T-helper 9 cell (primary cell): ENCODE results near the gene SIK3.

ENCODE experiments used
- DNase-seq: peaks from one replicate; pipeline ENCODE4 v3.0.0-alpha.2; 2020

The SIK3 gene

DNA sequence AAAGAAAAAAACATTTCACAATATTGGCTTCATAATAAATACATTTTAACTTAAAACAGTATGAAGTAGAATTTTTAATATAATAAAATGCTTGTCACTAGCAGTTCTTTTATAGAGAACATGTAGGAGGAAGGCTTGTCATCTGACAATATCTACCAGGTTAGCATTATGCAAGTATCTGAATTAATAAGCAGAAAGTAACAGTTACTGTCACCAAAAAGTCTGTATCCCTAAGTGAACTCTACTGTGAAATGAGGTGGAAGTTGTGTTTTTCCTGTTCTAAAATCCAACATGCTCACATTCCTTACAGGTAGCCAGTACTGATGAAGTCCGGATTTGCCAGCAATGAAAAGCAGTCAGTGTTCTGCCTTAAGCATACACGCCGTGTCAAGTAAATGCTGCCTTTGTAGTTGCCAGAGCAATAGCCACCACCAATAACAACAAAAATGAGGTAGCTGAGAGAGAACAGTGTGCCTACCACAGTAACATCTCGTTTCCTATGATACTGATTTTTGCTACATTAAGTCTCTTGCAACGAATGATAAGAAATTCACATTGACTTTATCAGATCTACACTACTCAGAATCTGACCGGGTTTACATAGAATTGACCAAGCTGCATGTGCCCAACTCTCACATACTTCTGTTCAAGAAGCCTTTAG is 95.5 kb downstream of the SIK3 start:
- DNase-seq: no peak

DNA sequence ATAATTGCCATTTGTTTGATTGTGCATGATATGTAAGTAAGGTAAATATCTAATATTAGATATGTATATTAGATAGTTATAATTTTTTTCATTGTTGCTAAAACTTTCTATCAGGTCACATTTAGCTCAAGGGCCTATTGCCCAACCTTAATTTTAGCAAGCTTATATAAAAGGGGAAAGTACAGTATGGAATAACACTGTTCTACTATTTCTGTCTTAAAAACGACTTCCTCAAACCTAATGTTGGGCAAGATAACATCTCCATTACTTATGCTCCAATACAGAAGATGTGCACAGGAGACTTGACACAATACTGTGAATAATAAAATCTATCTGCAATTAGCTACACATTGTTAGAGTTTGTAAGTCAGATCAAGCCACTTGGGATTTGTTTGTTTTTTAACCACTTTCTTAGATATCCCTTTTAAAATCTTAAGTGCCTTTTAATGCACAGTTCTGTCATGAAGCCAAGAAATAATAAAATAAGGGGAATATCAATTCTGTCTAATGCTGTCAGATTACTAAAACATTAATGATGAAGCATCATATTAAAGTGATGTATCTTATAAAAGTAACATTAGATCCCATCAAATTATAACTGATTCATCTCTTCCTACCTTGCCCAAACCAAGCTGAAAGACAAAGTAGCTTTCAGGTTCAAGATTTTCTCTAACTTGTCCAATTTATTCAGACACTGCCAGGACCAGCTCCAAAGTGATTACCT is 98.1 kb downstream of the SIK3 start:
- DNase-seq: no peak

DNA sequence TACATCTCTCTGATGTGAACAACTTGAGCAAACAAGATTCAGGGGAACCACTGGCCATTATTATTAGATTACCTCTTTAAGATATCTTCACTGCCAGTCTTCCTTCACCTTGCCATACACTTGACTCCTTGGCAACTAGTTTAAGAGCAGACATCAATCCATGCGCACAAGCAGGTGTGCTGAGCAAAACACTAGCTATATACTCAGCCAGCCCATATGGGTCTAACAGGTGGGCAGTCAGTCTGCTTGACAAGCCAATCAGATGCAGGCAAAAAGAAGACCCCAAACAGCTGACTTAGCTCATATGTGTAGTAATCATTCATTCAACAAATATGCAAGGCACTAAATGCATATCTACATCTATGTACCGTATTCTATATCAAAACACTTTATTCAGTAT is 101.2 kb downstream of the SIK3 start:
- no peak for DNase-seq

DNA sequence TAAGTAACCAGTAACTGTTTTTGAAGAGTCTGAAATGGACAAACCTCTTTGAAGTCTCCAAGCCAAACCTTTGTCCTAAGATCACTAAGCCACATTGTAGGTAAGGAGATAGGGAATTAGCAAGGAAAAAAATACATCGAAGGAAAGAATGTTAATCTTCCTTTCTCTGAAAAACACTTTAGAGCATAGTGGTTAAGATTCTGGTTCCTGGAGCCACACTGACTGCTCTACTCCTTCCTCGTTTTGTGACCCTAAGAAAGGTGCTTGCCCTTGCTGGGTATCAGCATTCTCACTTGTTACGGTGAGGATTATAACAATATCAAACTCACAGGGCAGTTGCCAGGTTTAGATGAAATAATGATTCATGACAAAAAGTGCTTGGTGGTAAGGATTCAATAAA is 104.0 kb downstream of the SIK3 start:
- DNase-seq: no peak

DNA sequence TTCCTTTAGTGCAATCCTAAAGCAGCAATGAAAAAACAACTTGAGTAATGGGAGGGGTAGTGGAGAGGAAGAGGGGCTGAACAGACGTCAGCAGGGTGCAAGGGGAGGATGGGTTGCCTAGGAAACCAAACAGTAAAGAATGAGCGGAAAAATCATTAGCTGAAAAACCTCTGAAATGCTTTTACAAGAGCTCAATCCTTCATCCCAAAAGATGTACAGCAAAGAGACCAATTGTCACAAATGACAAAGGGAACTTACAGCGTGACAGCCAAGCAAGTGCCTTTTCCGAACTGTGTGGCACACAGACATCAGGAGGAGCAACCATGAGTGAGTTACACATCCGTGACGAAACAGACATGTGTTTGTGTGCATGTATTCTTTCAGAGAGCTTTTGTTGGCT is 104.6 kb downstream of the SIK3 start:
- peak; percentile 29 for DNase-seq

DNA sequence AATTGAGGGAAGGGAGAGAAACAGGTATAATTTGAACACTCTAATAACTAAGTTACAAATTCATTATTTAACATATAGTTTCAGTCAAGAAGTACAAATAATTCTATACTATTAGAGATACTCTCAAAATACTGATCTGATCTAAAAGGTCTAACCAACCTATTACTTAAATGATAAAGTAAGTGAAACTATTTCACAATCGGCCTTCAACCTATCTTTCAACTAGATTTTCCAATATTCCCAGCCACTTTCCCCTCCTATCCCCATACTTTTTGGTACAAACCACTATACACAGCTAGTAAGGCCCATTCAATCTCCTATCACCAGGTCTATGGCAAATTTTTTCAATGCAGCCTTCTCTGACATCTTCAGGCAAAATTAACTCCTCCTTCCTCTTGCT is 106.7 kb downstream of the SIK3 start:
- DNase-seq: no peak

DNA sequence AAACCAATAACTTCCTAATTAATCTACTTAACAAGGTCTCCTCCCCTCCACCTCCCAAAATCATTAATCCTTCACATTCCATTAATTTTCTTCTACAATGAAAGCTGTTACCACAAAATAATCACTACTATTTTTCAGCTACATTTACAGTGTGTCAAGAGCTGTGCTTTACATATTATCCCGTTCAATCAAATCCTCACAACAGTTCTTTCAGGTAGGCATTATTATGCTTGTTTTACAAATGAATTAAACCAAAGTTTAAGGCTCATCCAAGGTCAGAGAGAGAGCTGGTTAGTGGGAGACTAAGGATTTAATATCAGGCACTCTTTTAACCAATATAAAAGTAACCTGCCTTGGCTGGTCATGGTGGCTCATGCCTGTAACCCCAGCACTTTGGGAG is 107.4 kb downstream of the SIK3 start:
- DNase-seq: no peak

DNA sequence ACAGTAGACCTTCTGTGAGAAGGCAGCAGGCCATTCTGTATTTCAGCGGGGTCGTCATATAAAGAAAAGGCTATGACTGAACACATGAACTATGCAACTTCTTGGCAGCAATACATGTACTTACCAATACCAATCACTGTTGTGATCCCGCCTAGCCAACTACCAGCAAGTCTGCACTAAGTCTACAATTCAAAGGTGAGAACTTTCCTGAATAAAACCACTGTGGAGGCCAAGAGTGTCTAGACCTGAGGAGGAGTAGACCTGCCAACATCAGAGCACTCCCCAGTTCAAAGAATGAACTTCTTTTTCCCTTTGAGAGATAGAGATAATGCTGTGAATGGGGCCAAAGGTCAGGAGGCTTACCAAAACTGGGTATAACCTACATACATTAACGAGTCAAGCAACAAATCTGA is 108.2 kb downstream of the SIK3 start:
- no peak for DNase-seq

DNA sequence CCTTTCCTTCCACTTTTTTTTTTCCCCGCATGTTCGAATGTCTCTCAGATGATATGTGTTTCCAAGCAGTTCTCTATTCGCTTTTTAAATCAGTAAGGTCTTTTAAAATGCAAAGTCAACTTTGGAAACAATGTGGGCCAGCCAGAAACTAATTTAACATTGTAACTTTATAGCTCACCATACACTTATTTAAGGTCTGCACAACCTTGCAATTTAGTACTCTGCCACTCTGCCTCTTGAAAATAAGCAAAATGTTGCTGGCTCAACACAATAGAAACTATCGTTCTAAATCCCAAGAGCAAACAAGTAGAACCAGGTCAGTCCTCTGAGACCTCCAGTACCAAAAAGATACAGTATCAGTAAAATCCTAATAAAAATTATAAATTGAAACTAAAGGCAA is 109.0 kb downstream of the SIK3 start:
- DNase-seq: no peak

DNA sequence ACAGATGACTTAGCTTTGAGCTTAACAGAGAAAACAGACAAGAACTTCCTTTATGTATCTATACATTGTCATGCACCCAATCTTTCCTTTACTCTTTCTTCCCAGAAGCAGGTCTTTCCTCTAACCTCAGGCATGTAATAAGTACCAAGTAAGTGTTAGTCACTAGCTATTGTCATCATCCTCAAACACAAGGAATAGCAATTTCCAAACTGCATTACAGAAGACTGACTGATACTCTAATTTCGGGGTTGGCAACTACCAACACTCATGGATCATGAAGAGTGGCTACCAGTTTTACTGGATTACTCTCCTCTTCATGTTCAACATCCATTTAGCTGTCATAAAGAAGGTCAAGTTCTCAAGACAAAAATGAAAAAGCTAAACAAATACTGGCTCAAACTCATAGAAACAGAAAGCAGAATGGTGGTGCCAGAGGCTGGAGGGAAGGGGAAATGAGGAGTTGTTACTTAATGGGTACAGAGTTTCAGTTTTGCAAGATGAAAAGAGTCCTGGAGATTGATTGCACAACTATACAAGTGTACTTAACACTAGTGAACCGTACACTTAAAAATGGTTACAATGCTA is 111.6 kb downstream of the SIK3 start:
- DNase-seq: no peak

DNA sequence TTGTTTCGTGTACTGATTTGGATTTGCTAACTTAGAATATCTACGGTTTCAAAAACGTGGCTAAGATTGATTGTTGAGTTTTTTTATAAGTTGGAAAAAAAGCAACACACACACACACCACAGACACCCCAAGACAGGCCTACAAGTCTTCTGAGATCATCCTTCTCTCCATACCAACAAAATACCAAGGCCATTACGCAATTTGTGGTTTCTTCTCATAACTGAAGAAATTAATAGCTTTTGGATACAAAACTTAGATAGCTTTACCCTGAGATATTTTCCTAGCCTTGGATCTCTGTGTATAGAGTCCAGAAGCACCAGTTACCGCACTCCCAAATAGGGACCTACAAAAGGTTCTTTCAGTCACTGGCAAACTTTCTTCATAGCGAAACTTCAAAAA is 113.6 kb downstream of the SIK3 start:
- DNase-seq: no peak

DNA sequence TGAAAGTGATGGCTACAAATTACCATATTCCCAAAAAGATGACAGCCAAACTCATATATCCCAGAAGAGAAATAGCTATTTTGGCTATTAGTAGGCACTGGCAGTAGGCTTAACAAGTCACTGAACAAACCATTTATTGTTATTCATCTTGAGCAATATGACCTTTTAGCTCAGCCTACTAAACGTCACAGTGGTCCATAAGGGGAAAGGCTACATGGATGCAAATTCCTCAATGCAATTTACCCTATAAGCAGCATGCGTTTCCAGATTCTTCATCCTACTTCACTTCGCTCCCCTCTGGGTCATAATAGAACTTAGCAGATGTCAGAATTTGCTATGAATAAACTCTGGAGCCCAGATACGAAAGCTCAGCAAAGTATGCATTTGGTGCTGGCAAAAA is 114.0 kb downstream of the SIK3 start:
- DNase-seq: no peak

DNA sequence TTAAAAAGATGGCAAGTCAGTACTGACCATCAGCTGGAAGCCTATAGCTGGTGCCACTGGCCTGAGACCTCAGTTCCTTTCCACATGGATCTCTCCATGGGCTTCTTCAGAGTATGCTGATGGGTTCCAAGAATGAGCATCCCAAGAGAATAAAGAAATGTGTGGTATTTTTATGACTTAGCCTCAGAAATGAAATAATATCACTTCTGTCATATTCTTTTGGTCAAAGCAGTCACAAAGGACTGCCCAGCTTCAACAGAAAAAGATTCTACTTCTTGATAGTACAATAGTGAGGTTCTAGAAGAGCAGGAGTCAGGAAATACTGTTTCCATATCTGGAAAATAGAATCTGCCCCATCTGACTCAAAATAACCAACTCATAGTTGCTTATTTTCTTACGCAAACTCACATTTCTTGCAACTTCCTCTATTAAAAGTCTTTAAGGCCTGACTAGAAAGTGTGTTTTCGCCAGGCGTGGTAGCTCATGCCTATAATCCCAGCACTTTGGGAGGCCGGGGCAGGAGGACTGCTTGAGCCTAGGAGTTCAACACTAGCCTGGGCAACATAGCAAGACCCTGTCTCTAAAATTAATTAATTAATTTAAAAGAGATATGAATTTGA is 116.9 kb downstream of the SIK3 start:
- no peak for DNase-seq

DNA sequence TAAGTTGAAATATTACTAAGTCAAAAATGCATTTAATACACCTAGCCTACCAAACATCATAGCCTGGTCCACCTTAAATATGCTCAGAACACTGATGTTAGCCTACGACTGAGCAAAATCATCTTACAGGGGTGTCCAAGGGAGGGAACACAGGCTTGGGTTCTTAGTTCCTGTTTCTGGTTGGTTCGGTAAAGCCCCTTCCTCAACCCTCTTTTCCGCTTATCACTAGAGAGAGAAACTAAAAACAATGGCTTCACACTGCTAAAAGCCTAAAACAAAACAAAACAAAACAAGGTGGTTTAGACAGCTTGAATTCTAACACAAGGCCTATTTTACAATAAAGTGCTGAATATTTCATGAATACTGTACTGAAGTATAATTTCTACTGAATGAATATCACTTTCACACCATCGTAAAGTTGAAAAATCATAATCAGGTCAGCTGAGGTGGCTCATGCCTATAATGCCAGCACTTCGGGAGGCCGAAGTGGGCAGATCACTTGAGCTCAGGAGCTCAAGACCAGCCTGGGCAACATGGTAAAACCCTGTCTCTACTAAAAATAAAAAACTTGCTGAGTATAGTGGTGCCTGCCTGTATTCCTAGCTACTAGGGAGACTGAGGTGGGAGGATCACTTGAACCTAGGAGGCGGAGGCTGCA is 118.0 kb downstream of the SIK3 start:
- DNase-seq: no peak

DNA sequence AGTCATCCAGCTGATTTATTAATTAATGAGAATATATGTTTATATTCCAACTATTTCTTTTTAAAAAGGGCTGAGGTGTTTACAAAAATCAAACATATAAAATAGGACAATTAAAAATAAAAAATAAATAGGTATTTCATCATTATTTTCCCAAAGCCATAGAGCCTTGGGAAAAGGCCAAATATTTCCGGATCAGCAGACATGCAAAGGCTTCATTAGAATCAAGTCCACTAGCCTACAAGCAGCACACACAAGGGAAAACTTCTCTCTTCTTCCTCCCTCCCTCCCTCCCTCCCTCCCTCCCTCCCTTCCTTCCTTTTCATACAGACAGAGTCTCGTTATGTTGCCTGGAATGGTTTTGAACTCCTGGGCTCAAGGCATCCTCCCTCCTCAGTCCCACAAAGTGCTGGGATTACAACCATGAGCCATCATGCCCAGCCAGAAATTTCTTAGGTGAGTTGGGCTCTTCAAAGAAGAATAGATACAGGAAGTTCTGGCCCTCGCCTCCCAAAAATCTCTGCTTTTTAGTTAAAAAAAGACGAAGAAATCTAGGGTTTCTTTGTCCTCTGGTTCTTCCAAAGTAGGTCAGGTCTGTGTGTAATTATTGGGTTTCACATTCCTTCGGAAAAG is 121.2 kb downstream of the SIK3 start:
- DNase-seq: no peak

DNA sequence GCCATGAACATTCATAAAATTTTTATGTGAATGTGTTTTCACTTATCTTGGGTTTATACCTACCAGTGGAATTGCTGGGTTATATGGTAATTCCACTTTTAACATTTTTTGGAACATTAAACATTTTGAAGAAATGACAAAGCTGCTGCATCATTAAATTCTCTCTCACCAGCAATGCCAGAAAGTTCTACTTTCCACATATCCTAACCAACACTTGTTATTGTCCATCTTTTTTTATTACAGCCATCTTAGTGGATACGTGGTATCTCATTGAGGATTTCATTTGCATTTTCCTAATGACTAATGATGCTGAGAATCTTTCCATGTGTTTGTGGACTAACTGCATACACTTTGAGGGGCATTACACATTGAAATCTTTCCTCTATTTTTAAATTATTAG is 122.6 kb downstream of the SIK3 start:
- no peak for DNase-seq

DNA sequence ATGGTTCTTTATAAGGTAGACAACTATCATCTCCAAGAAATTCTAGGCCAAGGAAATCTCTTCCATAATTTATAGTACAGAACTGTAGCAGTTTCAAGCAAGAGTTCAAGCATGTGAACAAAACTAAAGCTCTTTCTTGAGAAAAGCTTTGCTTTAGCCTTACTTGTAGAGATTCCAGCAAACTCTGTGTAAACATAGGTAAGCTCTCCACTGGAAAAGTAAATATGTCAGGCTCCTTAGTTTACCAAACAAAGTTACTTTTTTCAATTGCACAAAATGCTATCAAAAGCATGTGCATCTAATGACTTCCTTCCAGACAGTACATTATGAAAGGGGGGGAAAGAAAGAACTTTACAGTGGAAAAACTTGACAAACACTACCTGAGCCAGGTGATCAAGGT is 125.0 kb downstream of the SIK3 start:
- no peak for DNase-seq

DNA sequence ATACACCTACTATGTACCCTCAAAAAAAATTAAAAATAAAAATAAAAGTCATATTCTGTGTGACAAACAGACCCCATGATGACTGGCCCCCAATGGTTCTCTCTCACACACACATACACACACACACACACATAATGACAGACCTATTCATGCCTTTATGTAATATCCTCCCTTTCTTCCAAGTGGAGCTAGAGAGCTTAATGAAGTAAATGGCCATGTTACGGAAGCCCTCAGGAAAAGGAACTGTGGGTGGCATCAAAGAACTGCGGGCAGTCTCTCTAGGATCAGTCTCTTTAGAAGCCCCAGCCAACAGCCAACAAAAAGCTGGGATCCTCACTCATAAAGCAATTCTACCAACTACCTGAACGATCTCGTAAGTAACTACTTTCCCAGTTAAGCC is 125.5 kb downstream of the SIK3 start:
- no peak for DNase-seq

DNA sequence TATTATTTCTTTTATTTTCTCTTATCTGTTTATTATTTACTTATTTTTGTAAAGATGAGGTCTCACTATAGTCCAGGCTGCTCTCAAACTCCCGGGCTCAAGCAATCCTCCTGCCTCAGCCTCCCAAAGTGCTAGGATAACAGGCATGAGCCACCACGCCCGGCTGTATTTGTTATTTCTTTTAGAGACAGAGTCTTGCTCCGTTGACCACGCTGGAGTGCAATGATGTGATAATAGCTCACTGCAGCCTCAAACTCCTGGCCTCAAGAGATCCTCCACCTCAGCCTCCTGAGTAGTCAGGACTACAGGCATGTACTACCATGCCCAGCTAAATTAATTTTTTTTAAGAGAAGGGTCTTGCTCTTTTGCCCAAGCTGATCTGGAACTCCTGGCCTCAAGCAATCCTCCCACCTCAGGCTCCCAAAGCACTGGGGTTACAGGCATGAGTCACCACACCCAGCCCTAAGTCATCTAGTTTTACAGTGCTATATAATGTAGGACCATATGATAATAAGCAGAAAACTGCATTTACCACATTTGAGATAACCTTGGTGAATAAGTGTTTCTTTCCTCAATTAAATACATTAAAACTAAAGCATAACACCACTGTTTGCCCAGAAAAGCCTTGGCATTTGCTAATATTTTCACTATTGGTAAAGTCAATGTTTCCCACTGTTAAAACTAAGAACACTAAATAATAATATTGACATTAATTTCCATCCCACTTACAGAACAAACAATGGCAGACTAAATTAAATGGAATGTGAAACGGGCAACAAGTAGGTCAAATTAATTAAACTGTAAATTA is 127.5 kb downstream of the SIK3 start:
- no peak for DNase-seq

DNA sequence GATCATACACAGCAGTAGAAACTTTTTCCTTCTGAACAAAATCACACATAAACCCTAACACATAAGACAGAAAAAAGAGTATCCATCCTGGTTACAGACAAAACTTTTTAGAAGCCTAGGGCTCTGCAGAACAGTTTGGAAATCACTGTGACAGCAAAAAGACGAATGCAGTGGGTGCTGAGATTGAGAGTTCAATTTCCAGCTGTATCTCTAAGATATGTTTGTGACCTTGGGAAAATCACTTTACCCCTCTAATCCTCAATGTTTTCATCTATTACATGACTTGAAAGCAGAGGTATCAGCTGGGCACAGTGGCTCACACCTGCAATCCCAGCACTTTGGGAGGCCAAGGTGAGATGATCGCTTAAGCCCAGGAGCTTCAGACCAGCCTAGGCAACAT is 128.5 kb downstream of the SIK3 start:
- no peak for DNase-seq

DNA sequence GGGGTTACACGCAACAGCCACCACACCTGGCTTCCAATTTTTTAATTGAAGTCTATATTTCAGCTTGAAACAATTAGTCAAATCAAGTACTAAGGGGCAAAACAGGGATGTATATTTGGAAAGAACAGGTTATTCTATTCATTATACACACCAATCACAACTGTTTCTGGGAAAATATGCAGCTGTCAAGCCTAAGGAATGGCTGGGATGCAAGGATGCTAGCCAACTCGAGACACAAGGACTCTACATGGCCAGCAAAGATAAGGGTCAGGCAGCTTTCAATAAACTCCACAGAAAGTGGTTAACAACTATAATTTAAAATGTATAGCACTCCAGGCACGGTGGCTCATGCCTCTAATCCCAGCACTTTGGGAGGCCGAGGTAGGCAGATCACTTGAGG is 134.0 kb downstream of the SIK3 start:
- no peak for DNase-seq

DNA sequence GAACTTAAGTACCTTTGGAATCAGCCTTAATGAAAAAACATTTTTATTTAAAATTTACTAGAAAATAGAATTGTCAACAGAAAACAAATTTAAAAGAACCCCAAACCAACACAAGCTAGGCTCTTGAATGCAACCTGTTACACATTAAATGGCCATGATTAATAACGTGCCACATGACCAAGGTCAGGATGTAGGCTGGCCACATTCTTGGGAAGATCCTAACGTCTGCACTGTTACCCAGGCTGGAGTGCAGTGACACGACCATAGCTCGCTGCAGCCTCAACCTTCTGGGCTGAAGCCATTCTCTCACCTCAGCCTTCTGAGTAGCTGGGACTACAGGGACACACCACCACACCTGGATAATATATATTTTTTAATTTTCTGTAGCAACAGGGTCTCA is 134.4 kb downstream of the SIK3 start:
- no peak for DNase-seq
